GM23338 (cell line): ENCODE results near the gene XYLB. TPM values are rescaled to one million over a fixed set of nuclear protein-coding genes. Genes with fewer than 3 reads are reported as not detected.

ENCODE experiments used
- ATAC-seq: fragments of 200-7000 bp; cut with Tn5 transposase; 3 replicates; pipeline ENCODE4 v1.9.1; 2020
- DNase-seq: peaks from one replicate; pipeline ENCODE4 v3.0.0-alpha.2; 2015; ENCODE audit warnings: low spot score
- H2AFZ ChIP-seq: fragments of 200-600 bp; sonication (generic); 2 replicates; pipeline ENCODE4 v1.8.0; 2016; ENCODE audit warnings: antibody characterized with exemption, mild to moderate bottlenecking, moderate library complexity
- H3F3A ChIP-seq: fragments of 200-600 bp; sonication (generic); replicated peaks from 2 replicates; pipeline ENCODE4 v1.8.0; 2017; ENCODE audit warnings: antibody characterized with exemption, mixed run types, low read depth
- H3K27ac ChIP-seq: fragments of 200-600 bp; sonication (generic); 2 replicates; pipeline ENCODE4 v1.6.1; 2016; ENCODE audit warnings: low read depth
- H3K27me3 ChIP-seq: fragments of 200-600 bp; sonication (generic); 2 replicates; pipeline ENCODE4 v1.8.0; 2016; ENCODE audit warnings: mild to moderate bottlenecking, mixed run types, moderate library complexity; ENCODE audit not compliant: insufficient read depth
- H3K36me3 ChIP-seq: fragments of 200-600 bp; sonication (generic); 2 replicates; pipeline ENCODE4 v1.8.0; 2016; ENCODE audit warnings: mild to moderate bottlenecking; ENCODE audit not compliant: insufficient read depth
- H3K4me1 ChIP-seq: fragments of 200-600 bp; sonication (generic); 2 replicates; pipeline ENCODE4 v1.8.0; 2016; ENCODE audit warnings: mild to moderate bottlenecking, moderate library complexity; ENCODE audit not compliant: insufficient read depth
- H3K4me2 ChIP-seq: fragments of 200-600 bp; sonication (generic); 2 replicates; pipeline ENCODE4 v1.7.1; 2017; ENCODE audit warnings: mixed run types
- H3K4me3 ChIP-seq: fragments of 200-600 bp; sonication (generic); 2 replicates; pipeline ENCODE4 v1.6.1; 2016; ENCODE audit warnings: mixed run types
- H3K79me2 ChIP-seq: fragments of 200-600 bp; sonication (generic); replicated peaks from 2 replicates; pipeline ENCODE4 v1.8.0; 2017; ENCODE audit warnings: mild to moderate bottlenecking; ENCODE audit not compliant: insufficient read depth
- H3K9me2 ChIP-seq: fragments of 200-600 bp; sonication (generic); 2 replicates; pipeline ENCODE4 v1.8.0; 2017; ENCODE audit not compliant: insufficient read depth
- H4K20me1 ChIP-seq: fragments of 200-600 bp; sonication (generic); replicated peaks from 2 replicates; pipeline ENCODE4 v1.8.0; 2017; ENCODE audit warnings: mild to moderate bottlenecking; ENCODE audit not compliant: insufficient read depth
- H3K27ac Mint-ChIP-seq: 2 replicates; pipeline ENCODE4 v1.8.0; 2020; ENCODE audit warnings: inconsistent platforms, mild to moderate bottlenecking, moderate library complexity, mixed read lengths
- H3K27me3 Mint-ChIP-seq: 3 replicates; pipeline ENCODE4 v1.8.0; 2022; ENCODE audit warnings: low read depth, mild to moderate bottlenecking, moderate library complexity, mixed read lengths, inconsistent platforms; ENCODE audit not compliant: insufficient read depth, poor library complexity
- H3K36me3 Mint-ChIP-seq: 3 replicates; pipeline ENCODE4 v1.8.0; 2021; ENCODE audit warnings: low read depth, mild to moderate bottlenecking, inconsistent platforms, moderate library complexity, mixed read lengths
- H3K4me1 Mint-ChIP-seq: 3 replicates; pipeline ENCODE4 v1.8.0; 2020; ENCODE audit warnings: mild to moderate bottlenecking, inconsistent platforms, mixed read lengths
- H3K4me3 Mint-ChIP-seq: 3 replicates; pipeline ENCODE4 v1.8.0; 2021; ENCODE audit warnings: moderate library complexity, mild to moderate bottlenecking, inconsistent platforms, mixed read lengths
- H3K9me3 Mint-ChIP-seq: 3 replicates; pipeline ENCODE4 v1.8.0; 2020; ENCODE audit warnings: moderate library complexity, mild to moderate bottlenecking, inconsistent platforms, mixed read lengths
- JUNB ChIP-seq: IDR thresholded peaks from one replicate; pipeline ENCODE4 v1.6.1; 2016; ENCODE audit warnings: antibody characterized with exemption; ENCODE audit not compliant: unreplicated experiment
- NANOG ChIP-seq: IDR thresholded peaks from 2 replicates; pipeline ENCODE4 v1.6.1; 2016; ENCODE audit warnings: antibody characterized with exemption, borderline replicate concordance
- POLR2AphosphoS5 ChIP-seq: IDR thresholded peaks from 2 replicates; pipeline ENCODE4 v1.6.1; 2016; ENCODE audit warnings: antibody characterized with exemption, low read depth
- ZNF331 ChIP-seq: fragments of 250-450 bp; sonication (Bioruptor Pico); IDR thresholded peaks from 2 replicates; pipeline ENCODE4 v1.5.0; 2020; ENCODE audit warnings: low read depth, mild to moderate bottlenecking, moderate library complexity
- polyA plus RNA-seq: library from polyadenylated mRNA; unstranded; fragments of >200 nt; fragmentation: Nextera tagmentation; extraction: Ambion mirVana; gene quantifications from 2 replicates; pipeline ENCODE4 v1.2.1, GENCODE V29; 2016
- small RNA-seq: library from RNA; depleted of rRNA; stranded (forward); fragments of <200 nt; gene quantifications from one replicate; pipeline ENCODE3, GENCODE V24; 2014; ENCODE audit warnings: low replicate concordance
- total RNA-seq: library from RNA; depleted of rRNA; stranded (reverse); fragments of >200 nt; shearing (Covaris generic); gene quantifications from 2 replicates; pipeline ENCODE4 v1.2.3, GENCODE V29; 2014; rRNA removed
- TF ChIP-seq, protein P1 (sequence below): IDR thresholded peaks from one replicate; pipeline ENCODE4 v1.6.1; 2018; ENCODE audit warnings: antibody characterized with exemption; ENCODE audit not compliant: unreplicated experiment

Gene XYLB
- total and polyA plus RNA-seq, 2 experiments from 2014 or later, result 1.6 to 3.3 TPM

DNA sequence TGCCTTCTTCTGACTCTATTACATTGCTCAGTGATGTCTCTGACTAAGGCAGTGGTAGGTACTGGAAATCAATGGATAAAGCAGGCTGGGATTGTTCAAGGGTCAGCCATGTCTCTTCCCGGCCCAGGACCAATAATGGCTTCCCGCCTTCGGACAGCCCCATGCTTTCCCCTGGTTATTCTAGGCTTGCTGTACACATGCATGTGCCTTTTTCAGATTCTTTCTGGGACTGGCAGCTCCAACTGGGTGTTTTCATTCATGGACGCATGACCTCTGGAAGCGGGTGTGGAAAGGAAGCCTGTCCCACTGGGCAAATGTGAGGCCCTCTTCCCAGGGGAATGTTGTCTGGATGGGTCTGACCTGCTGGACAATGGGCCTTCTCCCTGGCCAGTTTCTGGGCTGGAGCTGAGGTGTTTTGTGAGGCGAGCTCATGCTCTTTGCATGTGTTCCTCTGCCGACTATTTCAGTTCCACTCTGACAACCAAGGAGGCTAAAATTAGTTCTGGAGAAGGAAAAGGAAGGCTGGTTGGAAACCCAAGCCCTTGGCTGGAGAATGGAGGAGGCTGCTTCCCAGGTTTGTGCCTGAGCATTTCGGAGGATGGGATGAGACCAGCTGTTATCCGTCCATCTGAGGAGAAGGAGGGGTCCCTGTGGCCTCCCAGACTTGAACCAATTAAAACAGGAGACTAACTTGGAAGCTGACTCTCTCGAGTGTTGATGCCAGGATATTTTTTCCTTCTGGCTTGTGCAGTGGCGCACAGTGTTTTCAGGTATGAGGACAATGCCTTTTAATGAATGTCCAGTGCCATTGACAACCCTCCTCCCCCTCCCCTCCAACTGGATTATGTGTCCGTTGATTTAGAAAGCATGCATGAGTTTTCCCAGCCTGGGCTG is 114.0 kb downstream of the XYLB start:
- Histone ChIP-seq H3K27me3 (no peaks in the 10 kb centered on the region), H3K79me2 (peaks cover 100% of the 10 kb centered on the region), H3K4me3 (no peak overlapping the region), H4K20me1 (peaks cover 92% of the 10 kb centered on the region), H3K4me2 (no peak overlapping the region), H3K36me3 (no peaks in the 10 kb centered on the region), H3K9me2 (no peaks in the 10 kb centered on the region), H3F3A (peaks cover 7% of the 10 kb centered on the region; the same call in 1 of the 2 replicates), H3K4me1 (peaks cover 26% of the 10 kb centered on the region), H2AFZ (no peak overlapping the region), H3K27ac (no peak overlapping the region)
- ATAC-seq (no peak), DNase-seq (no peak)
- Mint-ChIP-seq H3K27ac (0 out of 2 replicates have a peak overlapping the region, but pooled peaks have one; percentile 21), H3K36me3 (peaks cover 4% of the 10 kb centered on the region; the same call in 2 of the 3 replicates), H3K4me3 (no peak overlapping the region; the same call in 2 of the 3 replicates), H3K27me3 (peaks cover 12% of the 10 kb centered on the region), H3K9me3 (0 out of 3 replicates have a peak, but pooled peaks cover 3% of the 10 kb centered on the region), H3K4me1 (peaks cover 46% of the 10 kb centered on the region)
- TF ChIP-seq JUNB, result no peak
- TF ChIP-seq NANOG, result no peak
- TF ChIP-seq, protein P1, sequence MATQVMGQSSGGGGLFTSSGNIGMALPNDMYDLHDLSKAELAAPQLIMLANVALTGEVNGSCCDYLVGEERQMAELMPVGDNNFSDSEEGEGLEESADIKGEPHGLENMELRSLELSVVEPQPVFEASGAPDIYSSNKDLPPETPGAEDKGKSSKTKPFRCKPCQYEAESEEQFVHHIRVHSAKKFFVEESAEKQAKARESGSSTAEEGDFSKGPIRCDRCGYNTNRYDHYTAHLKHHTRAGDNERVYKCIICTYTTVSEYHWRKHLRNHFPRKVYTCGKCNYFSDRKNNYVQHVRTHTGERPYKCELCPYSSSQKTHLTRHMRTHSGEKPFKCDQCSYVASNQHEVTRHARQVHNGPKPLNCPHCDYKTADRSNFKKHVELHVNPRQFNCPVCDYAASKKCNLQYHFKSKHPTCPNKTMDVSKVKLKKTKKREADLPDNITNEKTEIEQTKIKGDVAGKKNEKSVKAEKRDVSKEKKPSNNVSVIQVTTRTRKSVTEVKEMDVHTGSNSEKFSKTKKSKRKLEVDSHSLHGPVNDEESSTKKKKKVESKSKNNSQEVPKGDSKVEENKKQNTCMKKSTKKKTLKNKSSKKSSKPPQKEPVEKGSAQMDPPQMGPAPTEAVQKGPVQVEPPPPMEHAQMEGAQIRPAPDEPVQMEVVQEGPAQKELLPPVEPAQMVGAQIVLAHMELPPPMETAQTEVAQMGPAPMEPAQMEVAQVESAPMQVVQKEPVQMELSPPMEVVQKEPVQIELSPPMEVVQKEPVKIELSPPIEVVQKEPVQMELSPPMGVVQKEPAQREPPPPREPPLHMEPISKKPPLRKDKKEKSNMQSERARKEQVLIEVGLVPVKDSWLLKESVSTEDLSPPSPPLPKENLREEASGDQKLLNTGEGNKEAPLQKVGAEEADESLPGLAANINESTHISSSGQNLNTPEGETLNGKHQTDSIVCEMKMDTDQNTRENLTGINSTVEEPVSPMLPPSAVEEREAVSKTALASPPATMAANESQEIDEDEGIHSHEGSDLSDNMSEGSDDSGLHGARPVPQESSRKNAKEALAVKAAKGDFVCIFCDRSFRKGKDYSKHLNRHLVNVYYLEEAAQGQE, result no peak
- no peak for TF ChIP-seq POLR2AphosphoS5
- TF ChIP-seq ZNF331 (CRISPR knock-in tag), result no peak

Small RNA genes lying within 50 kb of the gene (small RNA-seq; reads per million reads assigned to genes)
- not detected for gene RNU6-235P

Other genes starting within 250 kb of the XYLB start
- gene ACAA1, start 209.7 kb upstream of the XYLB start, total RNA-seq, result 21.4 and 23.2 TPM in 2 replicates
- 25.9 and 26.6 TPM in 2 replicates for gene ACAA1, start 209.7 kb upstream of the XYLB start, polyA plus RNA-seq
- 26.0 and 42.6 TPM in 2 replicates for gene MYD88, start 208.1 kb upstream of the XYLB start, total RNA-seq
- 14.4 and 15.5 TPM in 2 replicates for gene MYD88, start 208.1 kb upstream of the XYLB start, polyA plus RNA-seq
- gene OXSR1, start 181.2 kb upstream of the XYLB start, total RNA-seq, result 39.3 and 41.1 TPM in 2 replicates
- 15.5 and 16.0 TPM in 2 replicates for gene OXSR1, start 181.2 kb upstream of the XYLB start, polyA plus RNA-seq
- 0.47 and 0.66 TPM in 2 replicates for gene SLC22A13, start 81.0 kb upstream of the XYLB start, total RNA-seq
- gene SLC22A13, start 81.0 kb upstream of the XYLB start, polyA plus RNA-seq, result 0.13 and 0.26 TPM in 2 replicates
- not detected in 2 replicates for gene SLC22A14, start 64.5 kb upstream of the XYLB start, total RNA-seq
- gene SLC22A14, start 64.5 kb upstream of the XYLB start, polyA plus RNA-seq, result not detected in 2 replicates
- 90.3 and 98.7 TPM in 2 replicates for gene ACVR2B, start 107.1 kb downstream of the XYLB start, total RNA-seq
- 25.3 and 27.9 TPM in 2 replicates for gene ACVR2B, start 107.1 kb downstream of the XYLB start, polyA plus RNA-seq
- gene EXOG, start 149.6 kb downstream of the XYLB start, total RNA-seq, result 7.9 and 11.3 TPM in 2 replicates
- 6.7 and 9.7 TPM in 2 replicates for gene EXOG, start 149.6 kb downstream of the XYLB start, polyA plus RNA-seq